ENCODE measurements around the gene FBXL16. TPM values are rescaled to one million over a fixed set of nuclear protein-coding genes. Genes with fewer than 3 reads are reported as not detected.

The FBXL16 gene
- total RNA-seq, 1 donor: not detected

DNA sequence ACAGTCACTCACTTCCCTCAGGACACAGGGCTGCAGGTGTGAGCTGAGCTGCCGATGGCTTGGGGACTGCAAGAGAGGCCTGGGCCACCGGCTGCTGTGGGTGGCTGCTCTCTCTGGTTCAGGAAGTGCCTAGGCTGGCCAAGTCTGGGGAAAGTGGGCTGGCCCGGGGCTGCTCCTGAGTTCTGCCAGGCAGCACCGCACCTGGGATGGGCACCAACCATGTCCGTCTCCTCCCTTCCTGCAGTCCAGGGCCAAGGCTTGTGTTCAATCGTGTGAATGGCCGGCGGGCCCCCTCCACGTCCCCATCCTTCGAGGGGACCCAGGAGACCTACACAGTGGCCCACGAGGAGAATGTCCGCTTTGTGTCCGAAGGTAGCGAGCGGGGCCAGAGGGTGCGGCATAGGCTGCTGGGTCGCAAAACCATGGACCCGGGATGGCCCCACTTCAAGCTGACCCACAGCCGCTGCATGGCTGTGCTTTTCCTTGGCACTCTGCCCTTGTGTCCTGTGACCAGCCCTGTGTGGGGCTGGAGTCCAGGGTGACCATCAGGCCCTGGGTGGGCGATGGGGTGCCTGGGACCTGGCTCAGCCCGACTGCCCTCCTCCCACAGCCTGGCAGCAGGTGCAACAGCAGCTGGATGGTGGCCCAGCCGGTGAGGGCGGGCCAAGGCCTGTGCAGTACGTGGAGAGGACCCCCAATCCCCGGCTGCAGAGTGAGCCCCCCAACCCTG is 58.3 kb downstream of the FBXL16 start:
- no peaks in the 10 kb centered on the region for H3K27me3 ChIP-seq (ENCODE audit: insufficient read depth, low read length)
- peaks cover 28% of the 10 kb centered on the region for H3K4me1 ChIP-seq (ENCODE audit: insufficient read depth, low read length)
- no peaks in the 10 kb centered on the region for H3K36me3 ChIP-seq (ENCODE audit: insufficient read depth, low read length)
- peak overlapping the region; percentile 96 for H3K4me2 ChIP-seq (ENCODE audit: insufficient read depth, low read length)
- H3K4me3 ChIP-seq (ENCODE audit: insufficient read depth, low read length): peak overlapping the region; percentile 80
- H3K9me3 ChIP-seq (ENCODE audit: low read depth, low read length): no peaks in the 10 kb centered on the region
- no peak overlapping the region for H3K27ac ChIP-seq (ENCODE audit: low read depth, low read length)
- TF ChIP-seq, protein P1, sequence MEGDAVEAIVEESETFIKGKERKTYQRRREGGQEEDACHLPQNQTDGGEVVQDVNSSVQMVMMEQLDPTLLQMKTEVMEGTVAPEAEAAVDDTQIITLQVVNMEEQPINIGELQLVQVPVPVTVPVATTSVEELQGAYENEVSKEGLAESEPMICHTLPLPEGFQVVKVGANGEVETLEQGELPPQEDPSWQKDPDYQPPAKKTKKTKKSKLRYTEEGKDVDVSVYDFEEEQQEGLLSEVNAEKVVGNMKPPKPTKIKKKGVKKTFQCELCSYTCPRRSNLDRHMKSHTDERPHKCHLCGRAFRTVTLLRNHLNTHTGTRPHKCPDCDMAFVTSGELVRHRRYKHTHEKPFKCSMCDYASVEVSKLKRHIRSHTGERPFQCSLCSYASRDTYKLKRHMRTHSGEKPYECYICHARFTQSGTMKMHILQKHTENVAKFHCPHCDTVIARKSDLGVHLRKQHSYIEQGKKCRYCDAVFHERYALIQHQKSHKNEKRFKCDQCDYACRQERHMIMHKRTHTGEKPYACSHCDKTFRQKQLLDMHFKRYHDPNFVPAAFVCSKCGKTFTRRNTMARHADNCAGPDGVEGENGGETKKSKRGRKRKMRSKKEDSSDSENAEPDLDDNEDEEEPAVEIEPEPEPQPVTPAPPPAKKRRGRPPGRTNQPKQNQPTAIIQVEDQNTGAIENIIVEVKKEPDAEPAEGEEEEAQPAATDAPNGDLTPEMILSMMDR (IDR thresholded peaks at IDR 0.05; ENCODE audit: extremely low read depth, low read depth, low read length): no peak
- no peak overlapping the region for H2AFZ ChIP-seq (ENCODE audit: low read length)
- DNase-seq (ENCODE audit: insufficient read length, low spot score, missing footprints): no peak
- peaks cover 7% of the 10 kb centered on the region for H4K20me1 ChIP-seq (ENCODE audit: insufficient read depth, low read length)
- H3K79me2 ChIP-seq (ENCODE audit: insufficient read depth, low read length): peaks cover 45% of the 10 kb centered on the region

- Histone ChIP-seq H3K4me1 (ENCODE audit: insufficient read depth, low read length) (peaks cover 28% of the 10 kb centered on the region), H3K79me2 (ENCODE audit: insufficient read depth, low read length) (peaks cover 45% of the 10 kb centered on the region), H3K4me3 (ENCODE audit: insufficient read depth, low read length) (no peak overlapping the region), H2AFZ (ENCODE audit: low read length) (no peak overlapping the region), H3K36me3 (ENCODE audit: insufficient read depth, low read length) (no peaks in the 10 kb centered on the region), H3K9me3 (ENCODE audit: low read depth, low read length) (no peaks in the 10 kb centered on the region), H3K27me3 (ENCODE audit: insufficient read depth, low read length) (no peaks in the 10 kb centered on the region), H4K20me1 (ENCODE audit: insufficient read depth, low read length) (peaks cover 7% of the 10 kb centered on the region), H3K27ac (ENCODE audit: low read depth, low read length) (no peak overlapping the region), H3K4me2 (ENCODE audit: insufficient read depth, low read length) (no peak overlapping the region)
- TF ChIP-seq, protein P1 (IDR thresholded peaks at IDR 0.05; ENCODE audit: extremely low read depth, low read depth, low read length): no peak
- no peak for DNase-seq (ENCODE audit: insufficient read length, low spot score, missing footprints)
These were observed 58.9 kb downstream of the FBXL16 start for GRCh38 chr16:646679-647172.

DNA sequence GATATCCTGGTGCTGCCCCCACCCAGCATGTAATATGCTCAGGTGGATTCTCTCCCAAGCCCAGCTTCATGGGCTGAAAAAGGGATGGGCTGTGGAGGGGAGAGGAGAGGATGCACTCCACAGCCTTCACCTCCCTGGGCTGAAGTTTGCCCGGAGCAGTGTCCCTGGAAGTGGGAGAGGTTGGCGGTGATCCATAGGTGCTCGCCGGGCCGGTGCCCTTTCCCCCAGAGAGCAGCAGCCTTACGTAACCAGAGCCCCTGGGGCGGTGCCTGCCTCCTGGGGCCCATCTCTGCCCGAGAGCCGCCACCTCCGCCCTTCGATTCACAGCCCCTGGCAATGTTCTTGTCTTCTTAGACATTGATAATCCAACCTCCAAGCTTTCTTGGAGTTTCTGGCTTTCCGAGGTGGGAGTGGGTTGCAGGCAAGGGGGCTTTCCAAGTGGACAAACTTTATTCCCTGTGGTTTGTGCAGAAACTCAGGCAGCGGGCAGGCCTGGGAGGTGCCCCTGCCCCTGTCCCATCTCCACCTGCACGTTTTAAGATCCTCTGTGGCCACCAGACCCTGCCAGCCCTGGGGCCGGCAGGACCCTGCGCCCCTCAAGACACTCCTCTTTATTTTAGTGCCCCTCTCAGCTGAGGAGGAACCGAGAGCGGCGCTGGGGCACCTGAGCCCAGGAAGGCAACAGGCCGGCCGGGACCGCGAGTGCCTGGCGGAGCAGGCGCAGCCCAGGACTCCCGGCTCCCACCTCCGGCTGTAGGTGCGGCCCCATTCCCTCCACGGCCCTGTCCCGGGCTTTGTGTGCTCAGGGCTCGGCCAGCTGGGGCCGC is 59.5 kb downstream of the FBXL16 start:
- Histone ChIP-seq H3K27me3 (ENCODE audit: insufficient read depth, low read length) (no peaks in the 10 kb centered on the region), H2AFZ (ENCODE audit: low read length) (no peak overlapping the region)
- DNase-seq (ENCODE audit: insufficient read length, low spot score, missing footprints): no peak

More for the DNA sequence above, 59.5 kb downstream of the FBXL16 start:
- TF ChIP-seq, protein P1 (IDR thresholded peaks at IDR 0.05; ENCODE audit: extremely low read depth, low read depth, low read length): no peak
- H3K4me2 ChIP-seq (ENCODE audit: insufficient read depth, low read length): no peak overlapping the region
- no peak overlapping the region for H3K4me3 ChIP-seq (ENCODE audit: insufficient read depth, low read length)
- no peaks in the 10 kb centered on the region for H3K36me3 ChIP-seq (ENCODE audit: insufficient read depth, low read length)
- no peak overlapping the region for H3K27ac ChIP-seq (ENCODE audit: low read depth, low read length)
- H3K79me2 ChIP-seq (ENCODE audit: insufficient read depth, low read length): peaks cover 45% of the 10 kb centered on the region
- peaks cover 28% of the 10 kb centered on the region for H3K4me1 ChIP-seq (ENCODE audit: insufficient read depth, low read length)
- H4K20me1 ChIP-seq (ENCODE audit: insufficient read depth, low read length): peaks cover 7% of the 10 kb centered on the region
- no peaks in the 10 kb centered on the region for H3K9me3 ChIP-seq (ENCODE audit: low read depth, low read length)
